SK-N-SH (cell line): ENCODE data around the gene TMEM126A.
"Not testable (repeated sequence)": the region's sequence is repeated elsewhere in the genome, so short reads cannot be mapped to it uniquely, and the experiment has no call there.

Experiments
- CHD2 ChIP-seq: fragments of 150-350 bp; IDR thresholded peaks from 2 replicates; pipeline ENCODE4 v1.6.1; 2018; ENCODE audit warnings: low read length; ENCODE audit not compliant: partially characterized antibody
- CTCF ChIP-seq: fragments of 200-600 bp; sonication (generic); IDR thresholded peaks from 2 replicates; pipeline ENCODE4 v1.6.1; 2017; ENCODE audit warnings: antibody characterized with exemption, mild to moderate bottlenecking, moderate library complexity
- ELF1 ChIP-seq: IDR thresholded peaks from 2 replicates; pipeline ENCODE4 v1.4.0; 2012
- EP300 ChIP-seq, 2 experiments: IDR thresholded peaks; 2 replicates each; pipeline versions ENCODE4 v1.4.0 to v1.6.1; 2012; ENCODE audit warnings: borderline replicate concordance in 1 of 2, low read depth in 1 of 2, low read length in 1 of 2
- MAX ChIP-seq: IDR thresholded peaks from 2 replicates; pipeline ENCODE4 v1.4.0; 2012; ENCODE audit warnings: low read depth
- MEF2A ChIP-seq: IDR thresholded peaks from 2 replicates; pipeline ENCODE4 v1.4.0; 2012; ENCODE audit warnings: low read depth, borderline replicate concordance
- POLR2AphosphoS5 ChIP-seq: IDR thresholded peaks from 2 replicates; pipeline ENCODE4 v1.6.1; 2012; ENCODE audit warnings: low read depth, low read length
- REST ChIP-seq: IDR thresholded peaks from 2 replicates; pipeline ENCODE4 v1.6.1; 2012; ENCODE audit warnings: mild to moderate bottlenecking, low read depth, low read length, moderate library complexity
- RFX5 ChIP-seq: IDR thresholded peaks from 2 replicates; pipeline ENCODE4 v1.6.1; 2012; ENCODE audit warnings: mild to moderate bottlenecking, improper control_type of control experiment, low read length
- TCF12 ChIP-seq: IDR thresholded peaks from 2 replicates; pipeline ENCODE4 v1.4.0; 2012
- TEAD4 ChIP-seq: IDR thresholded peaks from 2 replicates; pipeline ENCODE4 v1.4.0; 2012; ENCODE audit warnings: mild to moderate bottlenecking, borderline replicate concordance; ENCODE audit not compliant: insufficient read depth
- ZBTB33 ChIP-seq: IDR thresholded peaks from 2 replicates; pipeline ENCODE4 v1.4.0; 2012; ENCODE audit warnings: low read depth, borderline replicate concordance

GRCh38 chr11:85654343-85654742 is 6.6 kb downstream of the TMEM126A start:
- not testable (repeated sequence) for TF ChIP-seq MEF2A; CTCF; CHD2; ELF1; MAX; POLR2AphosphoS5; REST; TCF12; ZBTB33; TEAD4; EP300 (IDR thresholded peaks at IDR 0.05; ENCODE audit: borderline replicate concordance in 1 of 2, low read depth in 1 of 2, low read length in 1 of 2); RFX5
